ENCODE measurements around the gene CAP2. TPM values are rescaled to one million over a fixed set of nuclear protein-coding genes. Genes with fewer than 3 reads are reported as not detected.

Gene CAP2
- total and polyA plus RNA-seq, 2 donors (not counting 1 experiment from before 2014, with no cell fraction given): 8.6 to 38.1 TPM

DNA sequence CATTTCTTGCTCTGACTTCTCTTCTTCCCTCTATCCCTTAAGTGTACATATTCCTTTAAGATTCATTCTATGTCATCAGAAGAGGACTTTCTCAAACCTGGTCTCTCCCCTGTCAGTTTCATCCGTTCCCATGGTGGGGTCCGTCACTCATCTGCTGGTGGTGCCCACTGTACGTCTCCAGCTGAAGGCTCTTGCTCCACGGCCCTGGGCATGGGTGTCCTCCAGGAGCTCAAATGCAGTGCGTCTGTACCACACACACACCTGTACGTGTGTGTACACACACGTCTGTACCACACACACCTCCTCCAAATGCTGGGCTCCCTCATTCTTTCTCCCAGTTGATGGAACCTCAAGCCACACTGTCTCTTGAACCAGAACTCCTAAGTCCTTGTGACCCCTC is 85.6 kb downstream of the CAP2 start:
- Histone ChIP-seq H3K9ac (ENCODE audit: insufficient read depth, low read length) (no peak overlapping the region), H3K9me3 (ENCODE audit: control insufficient read depth, insufficient read depth, low read depth, low read length) (no peaks in the 10 kb centered on the region), H3K79me2 (ENCODE audit: control insufficient read depth, insufficient read depth, low read length) (no peaks in the 10 kb centered on the region), H3K4me1 (ENCODE audit: control insufficient read depth, extremely low read depth, insufficient read depth, low read length) (no peaks in the 10 kb centered on the region), H3K36me3 (ENCODE audit: control insufficient read depth, insufficient read depth, low read length) (no peaks in the 10 kb centered on the region), H2AFZ (ENCODE audit: low read length) (no peak overlapping the region), H4K20me1 (ENCODE audit: control insufficient read depth, extremely low read depth, insufficient read depth, low read length) (no peaks in the 10 kb centered on the region), H3K4me2 (ENCODE audit: extremely low read depth, insufficient read depth, low read length) (no peak overlapping the region), H3K27ac (ENCODE audit: insufficient read depth, low read length) (no peak overlapping the region), H3K4me3 (replicated peaks in 1 of 4; ENCODE audit: control extremely low read depth in 1 of 4, insufficient read depth in 1 of 4, low read depth in 3 of 4, low read length in 4 of 4) (no peak overlapping the region), H3K27me3 (ENCODE audit: control insufficient read depth, insufficient read depth, low read length) (no peaks in the 10 kb centered on the region)
- TF ChIP-seq, protein P1, sequence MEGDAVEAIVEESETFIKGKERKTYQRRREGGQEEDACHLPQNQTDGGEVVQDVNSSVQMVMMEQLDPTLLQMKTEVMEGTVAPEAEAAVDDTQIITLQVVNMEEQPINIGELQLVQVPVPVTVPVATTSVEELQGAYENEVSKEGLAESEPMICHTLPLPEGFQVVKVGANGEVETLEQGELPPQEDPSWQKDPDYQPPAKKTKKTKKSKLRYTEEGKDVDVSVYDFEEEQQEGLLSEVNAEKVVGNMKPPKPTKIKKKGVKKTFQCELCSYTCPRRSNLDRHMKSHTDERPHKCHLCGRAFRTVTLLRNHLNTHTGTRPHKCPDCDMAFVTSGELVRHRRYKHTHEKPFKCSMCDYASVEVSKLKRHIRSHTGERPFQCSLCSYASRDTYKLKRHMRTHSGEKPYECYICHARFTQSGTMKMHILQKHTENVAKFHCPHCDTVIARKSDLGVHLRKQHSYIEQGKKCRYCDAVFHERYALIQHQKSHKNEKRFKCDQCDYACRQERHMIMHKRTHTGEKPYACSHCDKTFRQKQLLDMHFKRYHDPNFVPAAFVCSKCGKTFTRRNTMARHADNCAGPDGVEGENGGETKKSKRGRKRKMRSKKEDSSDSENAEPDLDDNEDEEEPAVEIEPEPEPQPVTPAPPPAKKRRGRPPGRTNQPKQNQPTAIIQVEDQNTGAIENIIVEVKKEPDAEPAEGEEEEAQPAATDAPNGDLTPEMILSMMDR (conservative IDR thresholded peaks at IDR 0.05 in 1 of 2, IDR thresholded peaks at IDR 0.05 in 1 of 2; ENCODE audit: low read depth in 1 of 2, low read length in 2 of 2): no peak
- no peak for TF ChIP-seq EZH2 (IDR thresholded peaks at IDR 0.05; ENCODE audit: low read length, missing control alignments)
- no peak for DNase-seq (ENCODE audit: low read depth in 2 of 2)

DNA sequence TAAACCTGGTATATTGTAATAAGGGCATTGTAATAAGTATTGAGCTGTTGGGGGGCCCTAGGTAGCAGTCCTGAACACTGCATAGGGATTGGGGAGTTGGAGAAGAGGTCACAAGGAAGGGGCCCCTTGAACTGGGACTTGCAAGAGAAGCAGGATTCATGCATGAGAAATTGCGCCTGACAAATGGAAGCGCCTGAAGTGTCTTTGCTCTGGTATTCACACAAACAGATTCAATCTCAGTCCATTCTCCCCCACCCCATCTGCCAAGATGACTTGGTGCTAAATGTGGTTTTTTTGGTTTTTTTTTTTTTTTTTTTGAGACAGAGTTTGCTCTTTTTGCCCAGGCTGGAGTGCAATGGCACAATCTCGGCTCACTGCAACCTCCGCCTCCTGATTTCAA is 87.1 kb downstream of the CAP2 start:
- no peak overlapping the region for H3K4me2 ChIP-seq (ENCODE audit: extremely low read depth, insufficient read depth, low read length)
- H3K27ac ChIP-seq (ENCODE audit: insufficient read depth, low read length): no peak overlapping the region
- no peaks in the 10 kb centered on the region for H3K4me1 ChIP-seq (ENCODE audit: control insufficient read depth, extremely low read depth, insufficient read depth, low read length)
- no peak for DNase-seq (ENCODE audit: low read depth in 2 of 2)
- H4K20me1 ChIP-seq (ENCODE audit: control insufficient read depth, extremely low read depth, insufficient read depth, low read length): no peaks in the 10 kb centered on the region
- H2AFZ ChIP-seq (ENCODE audit: low read length): no peak overlapping the region
- H3K79me2 ChIP-seq (ENCODE audit: control insufficient read depth, insufficient read depth, low read length): no peaks in the 10 kb centered on the region
- no peak overlapping the region for H3K9ac ChIP-seq (ENCODE audit: insufficient read depth, low read length)
- H3K27me3 ChIP-seq (ENCODE audit: control insufficient read depth, insufficient read depth, low read length): no peaks in the 10 kb centered on the region
- H3K9me3 ChIP-seq (ENCODE audit: control insufficient read depth, insufficient read depth, low read depth, low read length): no peaks in the 10 kb centered on the region
- TF ChIP-seq, protein P1 (conservative IDR thresholded peaks at IDR 0.05 in 1 of 2, IDR thresholded peaks at IDR 0.05 in 1 of 2; ENCODE audit: low read depth in 1 of 2, low read length in 2 of 2): no peak
- TF ChIP-seq EZH2 (IDR thresholded peaks at IDR 0.05; ENCODE audit: low read length, missing control alignments): no peak
- no peaks in the 10 kb centered on the region for H3K36me3 ChIP-seq (ENCODE audit: control insufficient read depth, insufficient read depth, low read length)
- no peak overlapping the region for H3K4me3 ChIP-seq (replicated peaks in 1 of 4; ENCODE audit: control extremely low read depth in 1 of 4, insufficient read depth in 1 of 4, low read depth in 3 of 4, low read length in 4 of 4)

DNA sequence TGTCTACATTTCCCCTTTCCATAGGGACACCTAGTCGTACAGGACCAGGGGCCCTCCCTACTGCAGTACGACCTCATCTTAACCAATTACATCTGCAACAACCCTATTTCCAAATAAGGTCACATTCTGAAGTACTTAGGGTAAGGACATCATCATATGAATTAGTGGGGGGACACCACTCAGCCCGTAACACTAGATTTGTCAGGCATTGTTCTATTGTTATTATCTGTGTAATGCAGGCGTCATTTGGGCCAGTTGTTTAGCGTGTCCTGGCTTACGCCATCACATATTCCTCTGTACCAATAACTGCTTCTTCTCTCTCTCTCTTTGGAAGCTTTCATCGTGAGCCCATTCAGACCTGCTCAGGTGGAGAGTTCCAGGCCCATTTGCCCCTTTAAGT is 89.3 kb downstream of the CAP2 start:
- H2AFZ ChIP-seq (ENCODE audit: low read length): no peak overlapping the region
- H3K36me3 ChIP-seq (ENCODE audit: control insufficient read depth, insufficient read depth, low read length): no peaks in the 10 kb centered on the region
- no peak overlapping the region for H3K27ac ChIP-seq (ENCODE audit: insufficient read depth, low read length)
- H3K4me3 ChIP-seq (replicated peaks in 1 of 4; ENCODE audit: control extremely low read depth in 1 of 4, insufficient read depth in 1 of 4, low read depth in 3 of 4, low read length in 4 of 4): no peak overlapping the region
- no peaks in the 10 kb centered on the region for H3K27me3 ChIP-seq (ENCODE audit: control insufficient read depth, insufficient read depth, low read length)
- TF ChIP-seq, protein P1 (conservative IDR thresholded peaks at IDR 0.05 in 1 of 2, IDR thresholded peaks at IDR 0.05 in 1 of 2; ENCODE audit: low read depth in 1 of 2, low read length in 2 of 2): no peak
- no peak for TF ChIP-seq EZH2 (IDR thresholded peaks at IDR 0.05; ENCODE audit: low read length, missing control alignments)
- H3K9me3 ChIP-seq (ENCODE audit: control insufficient read depth, insufficient read depth, low read depth, low read length): no peaks in the 10 kb centered on the region
- no peak overlapping the region for H3K4me2 ChIP-seq (ENCODE audit: extremely low read depth, insufficient read depth, low read length)
- no peak overlapping the region for H3K9ac ChIP-seq (ENCODE audit: insufficient read depth, low read length)
- DNase-seq (ENCODE audit: low read depth in 2 of 2): no peak
- H4K20me1 ChIP-seq (ENCODE audit: control insufficient read depth, extremely low read depth, insufficient read depth, low read length): no peaks in the 10 kb centered on the region
- no peaks in the 10 kb centered on the region for H3K79me2 ChIP-seq (ENCODE audit: control insufficient read depth, insufficient read depth, low read length)
- H3K4me1 ChIP-seq (ENCODE audit: control insufficient read depth, extremely low read depth, insufficient read depth, low read length): no peaks in the 10 kb centered on the region
